GM21529 (cell line): ENCODE measurements around the gene ROR2.

Source experiments
- ATAC-seq: cut with Tn5 transposase; IDR thresholded peaks from one replicate; pipeline ENCODE4 v1.9.1; 2021; ENCODE audit not compliant: unreplicated experiment

ROR2 gene

DNA sequence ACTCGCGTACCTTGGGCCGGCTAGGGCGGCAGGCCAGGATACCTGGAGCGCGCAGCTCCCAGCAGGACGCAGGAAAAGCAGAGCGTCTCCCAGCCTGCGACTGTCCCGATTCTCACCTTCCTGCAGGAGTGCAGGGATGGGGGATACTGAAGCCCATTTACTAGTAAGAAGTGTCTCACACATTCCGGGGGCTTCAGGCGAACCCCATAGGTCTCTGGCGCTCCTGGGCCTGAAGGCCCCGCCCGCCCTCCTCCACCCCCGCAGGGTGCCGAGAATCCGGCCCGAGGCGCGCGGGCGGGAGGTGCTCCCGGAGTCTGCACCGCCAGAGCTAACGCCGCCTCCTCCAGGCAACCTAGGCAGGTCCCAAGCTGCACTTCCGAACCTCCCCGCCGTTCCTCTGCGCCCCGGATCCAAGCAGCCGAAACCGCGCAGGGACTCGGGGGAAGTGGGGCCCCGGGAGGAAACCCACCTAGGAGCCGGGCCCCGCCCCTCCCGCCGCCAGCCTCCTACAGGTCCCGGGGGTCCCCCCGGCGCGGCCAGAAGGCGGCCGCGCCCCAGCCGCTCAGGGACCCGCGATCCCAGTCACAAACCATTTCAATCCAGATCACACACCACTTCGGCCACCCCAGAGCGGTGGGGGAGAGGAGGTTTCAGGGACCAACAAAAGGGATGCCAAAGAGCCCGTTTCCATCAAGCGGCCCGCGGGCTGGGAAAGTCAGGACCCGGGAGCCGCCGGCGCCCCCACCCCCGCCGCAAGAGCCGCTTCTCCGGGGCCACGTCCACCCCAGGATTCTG is 1.2 kb downstream of the ROR2 start:
- no peak for ATAC-seq

DNA sequence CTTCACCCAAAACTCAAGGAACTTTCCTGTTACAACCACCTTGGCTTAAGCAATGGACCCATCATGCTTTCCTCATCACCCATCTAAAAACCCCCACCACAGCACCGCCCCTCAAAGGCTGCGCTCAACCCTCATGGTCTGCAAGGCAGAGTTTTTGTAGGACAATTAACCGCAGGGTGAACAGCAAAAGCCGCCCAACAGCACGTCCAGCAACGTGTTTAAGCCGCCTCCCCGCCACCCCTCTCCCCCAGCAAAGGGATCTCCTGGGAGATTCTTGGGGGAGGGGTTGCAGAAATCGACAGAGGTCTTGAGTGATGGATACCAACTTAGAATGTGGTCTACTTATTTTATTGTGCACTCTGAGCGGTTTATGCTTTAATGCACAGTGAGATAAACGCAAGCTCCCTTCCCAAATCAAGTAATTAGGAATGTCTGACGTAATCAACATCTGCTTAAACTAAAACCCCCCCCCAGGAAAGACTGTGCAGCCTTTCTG is 1.9 kb downstream of the ROR2 start:
- ATAC-seq = no peak

DNA sequence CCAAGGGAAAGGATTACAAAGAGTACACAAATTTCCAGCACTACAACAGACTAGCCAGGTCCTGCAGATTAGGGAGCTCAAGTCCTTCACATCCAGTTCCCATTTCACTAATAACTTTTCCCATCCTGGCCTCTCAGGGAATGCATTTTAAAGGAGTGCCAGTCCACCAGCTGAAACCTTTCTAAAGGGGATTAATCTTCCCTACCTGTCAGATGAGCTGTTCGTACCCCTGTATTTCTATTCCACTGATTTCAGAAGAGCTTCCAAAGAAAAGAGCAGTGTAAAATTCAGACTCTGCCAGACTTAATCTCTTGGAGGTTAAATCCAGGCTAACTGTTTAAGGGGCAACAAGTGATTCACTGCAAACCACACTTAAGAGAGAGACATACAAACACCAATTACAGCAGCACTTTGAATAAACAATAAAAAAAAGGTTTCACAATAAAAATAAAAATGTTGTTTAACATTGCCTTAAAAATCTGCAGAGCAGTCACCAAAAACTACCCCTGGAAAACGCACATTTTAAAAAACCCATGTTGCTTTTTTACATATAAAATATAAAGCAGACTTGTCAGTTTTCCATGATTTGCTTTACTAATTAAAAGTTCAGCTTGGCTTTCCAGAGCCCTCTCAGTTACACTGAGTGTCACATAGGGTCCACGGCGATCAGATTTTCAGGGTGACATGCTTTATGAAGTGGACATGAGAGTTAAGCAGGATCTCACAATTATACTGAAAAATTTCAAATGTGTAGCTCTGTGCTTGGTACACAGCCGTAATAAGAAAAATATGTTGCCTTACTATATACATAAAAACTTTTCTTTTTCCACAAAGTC is 3.2 kb downstream of the ROR2 start:
- no peak for ATAC-seq

DNA sequence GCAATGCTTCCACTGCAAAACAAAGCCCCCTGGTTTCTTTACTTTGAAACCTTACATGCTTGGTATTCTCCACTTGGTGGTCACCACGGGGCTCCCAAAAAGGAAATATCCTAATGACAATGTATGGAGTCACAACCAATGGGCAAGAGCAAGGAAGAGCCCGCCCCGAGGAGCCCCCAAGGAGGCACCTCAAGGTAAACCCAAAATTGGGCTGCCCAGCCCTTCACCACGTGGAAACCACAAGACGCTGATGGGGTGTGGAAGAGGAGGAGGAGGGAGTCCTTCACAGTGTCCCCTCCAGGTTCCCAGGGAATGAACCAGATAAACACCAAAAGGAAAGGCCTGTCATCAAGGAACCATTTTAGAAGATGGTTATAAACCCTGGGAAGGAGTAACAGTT is 3.8 kb downstream of the ROR2 start:
- ATAC-seq = no peak

DNA sequence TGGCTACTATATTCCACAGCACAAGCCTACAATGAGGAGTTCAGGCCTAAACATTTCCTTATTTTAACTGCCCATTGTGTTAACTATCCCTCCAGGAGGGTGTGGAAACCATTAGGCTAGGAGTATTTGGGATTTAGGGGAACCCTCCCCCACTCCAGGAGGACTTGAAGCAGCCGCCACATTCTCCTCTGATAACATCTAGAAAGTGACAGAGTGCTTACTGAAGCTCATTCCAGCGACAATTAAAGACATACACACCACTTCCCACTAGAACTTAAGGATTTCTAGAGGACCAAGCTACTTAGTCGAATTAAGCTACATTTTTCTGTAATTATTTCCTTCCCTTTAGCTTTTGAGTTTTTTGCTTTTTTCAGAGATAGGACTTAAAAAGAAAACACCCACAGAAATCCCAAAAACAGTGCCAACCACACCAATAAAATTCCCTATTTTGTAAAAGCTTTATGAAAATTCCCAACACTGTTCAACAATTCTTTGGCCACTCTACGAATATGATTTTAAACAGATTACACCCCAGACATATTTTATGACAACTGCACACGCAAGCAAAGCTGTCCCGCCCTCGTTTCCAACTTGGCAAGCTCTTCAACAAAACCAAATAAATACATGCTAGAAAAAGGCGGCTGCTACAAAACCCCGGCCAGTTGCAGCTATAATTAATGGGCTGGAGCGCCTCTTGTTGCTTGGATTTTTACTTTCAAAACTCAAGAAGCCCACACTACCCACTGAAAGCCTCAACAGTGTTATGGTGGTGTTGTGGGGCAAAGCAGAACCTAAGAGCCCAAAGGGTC is 4.5 kb downstream of the ROR2 start:
- ATAC-seq = no peak

DNA sequence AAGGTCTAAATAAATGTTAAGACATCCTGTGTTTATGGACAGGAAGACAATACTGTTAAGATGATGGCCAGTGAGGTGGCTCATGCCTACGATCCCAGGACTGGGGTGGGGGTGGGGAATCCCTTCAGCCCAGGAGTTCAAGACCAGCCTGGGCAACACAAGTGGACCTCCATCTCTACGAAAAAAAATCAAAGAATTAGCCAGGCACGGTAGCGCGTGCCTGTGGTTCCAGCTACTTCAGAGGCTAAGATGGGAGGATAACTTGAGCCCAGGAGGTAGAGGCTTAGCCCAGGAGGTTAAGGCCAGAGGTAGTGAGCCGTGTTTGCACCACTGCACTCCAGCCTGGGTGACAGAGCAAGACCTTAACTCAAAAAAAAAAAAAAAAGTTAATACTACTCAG is 5.3 kb downstream of the ROR2 start:
- no peak for ATAC-seq

DNA sequence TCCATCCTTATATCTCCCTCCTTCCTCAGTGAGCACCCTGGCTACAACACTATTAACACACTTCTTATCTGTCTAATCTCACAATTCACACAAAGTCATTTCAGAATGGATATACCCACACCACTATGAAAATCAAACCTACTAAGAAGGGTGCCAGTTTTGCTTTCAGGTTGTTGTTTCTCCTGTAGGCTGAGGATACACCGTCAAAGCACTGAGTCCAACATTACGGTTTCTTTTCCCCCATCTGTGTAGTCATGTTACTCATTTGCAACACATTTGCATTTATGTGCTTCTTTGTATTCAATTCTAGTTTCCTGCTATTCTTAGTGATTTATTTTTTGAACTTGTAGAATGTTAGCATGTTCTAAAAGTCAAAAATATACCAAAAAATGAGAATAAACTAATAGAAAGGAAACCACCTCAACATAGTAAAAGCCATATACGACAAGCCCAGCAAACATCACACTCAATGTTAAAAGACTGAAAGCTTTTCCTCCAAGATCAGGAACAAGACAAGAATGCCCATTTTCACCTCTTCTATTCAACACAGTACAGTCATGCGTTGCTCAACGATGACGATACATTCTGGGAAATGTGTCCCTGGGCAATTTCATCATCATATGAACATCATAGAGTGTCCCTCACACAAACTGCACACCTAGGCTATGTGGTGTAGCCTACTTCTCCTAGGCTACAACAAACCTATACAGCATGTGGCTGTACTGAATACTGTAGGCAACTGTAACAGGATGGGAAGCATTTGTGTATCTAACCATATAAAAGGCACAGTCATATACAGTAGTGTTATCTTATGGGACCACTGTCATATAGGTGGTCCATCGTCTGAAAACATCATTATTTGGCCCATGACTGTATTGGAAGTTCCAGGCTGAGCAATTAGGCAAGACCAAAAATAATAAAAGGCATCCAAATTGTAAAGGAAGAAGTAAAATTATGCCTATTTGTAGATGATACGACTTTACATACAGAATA is 6.3 kb downstream of the ROR2 start:
- no peak for ATAC-seq

DNA sequence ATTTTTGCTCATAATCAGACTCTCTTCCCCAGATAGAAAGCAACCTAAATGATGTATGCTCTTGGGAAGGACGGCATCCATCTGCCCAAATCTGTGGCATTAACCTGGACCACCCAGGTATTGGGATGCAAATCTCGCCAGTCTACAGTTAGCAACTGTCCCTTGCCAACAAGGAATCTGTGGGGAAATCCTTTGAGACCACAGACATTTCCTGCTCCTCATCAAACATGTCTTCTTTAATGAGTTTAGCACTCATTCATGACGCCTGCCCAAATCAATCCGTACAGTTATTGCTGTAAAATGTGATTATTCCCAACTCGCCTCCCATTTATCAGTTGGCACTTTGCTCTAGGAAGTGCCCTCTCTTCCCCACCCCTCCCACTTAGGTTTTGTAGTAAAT is 7.8 kb downstream of the ROR2 start:
- no peak for ATAC-seq

DNA sequence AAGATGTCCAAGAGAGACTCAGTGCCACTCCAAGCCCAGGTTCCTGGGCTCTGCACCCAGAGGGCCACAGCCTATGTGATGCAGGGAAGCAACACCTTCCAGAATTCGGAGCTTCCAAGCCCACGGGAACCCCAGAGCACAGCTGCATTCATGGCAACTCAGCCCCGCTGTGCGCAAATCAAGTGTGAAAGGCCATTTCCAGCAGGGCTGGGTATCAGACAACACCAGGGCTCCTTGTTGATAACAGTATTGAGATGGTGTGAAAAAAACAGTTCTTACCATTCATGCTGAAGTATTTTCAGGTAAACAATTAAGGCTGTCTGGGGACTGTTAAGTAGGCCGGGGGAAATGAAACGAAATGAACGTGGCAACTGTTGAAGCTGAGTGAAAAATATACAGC is 10.1 kb downstream of the ROR2 start:
- ATAC-seq = no peak

DNA sequence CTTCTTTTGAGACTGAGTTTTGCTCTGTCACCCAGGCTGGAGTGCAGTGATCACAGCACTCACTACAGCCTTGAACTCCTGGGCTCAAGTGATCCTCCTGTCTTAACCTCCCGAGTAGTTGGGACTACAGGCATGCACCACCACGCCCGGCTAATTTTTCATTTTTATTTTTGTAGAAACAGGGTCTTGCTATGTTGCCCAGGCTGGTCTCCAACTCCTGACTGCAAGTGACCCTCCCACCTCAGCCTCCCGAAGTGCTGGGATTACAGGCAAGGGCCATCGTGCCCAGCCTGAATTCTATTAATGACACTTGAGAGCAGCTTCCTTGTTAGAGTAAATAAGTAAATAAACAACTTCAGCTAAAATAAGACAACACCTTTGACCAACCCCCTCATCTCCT is 12.3 kb downstream of the ROR2 start:
- no peak for ATAC-seq

DNA sequence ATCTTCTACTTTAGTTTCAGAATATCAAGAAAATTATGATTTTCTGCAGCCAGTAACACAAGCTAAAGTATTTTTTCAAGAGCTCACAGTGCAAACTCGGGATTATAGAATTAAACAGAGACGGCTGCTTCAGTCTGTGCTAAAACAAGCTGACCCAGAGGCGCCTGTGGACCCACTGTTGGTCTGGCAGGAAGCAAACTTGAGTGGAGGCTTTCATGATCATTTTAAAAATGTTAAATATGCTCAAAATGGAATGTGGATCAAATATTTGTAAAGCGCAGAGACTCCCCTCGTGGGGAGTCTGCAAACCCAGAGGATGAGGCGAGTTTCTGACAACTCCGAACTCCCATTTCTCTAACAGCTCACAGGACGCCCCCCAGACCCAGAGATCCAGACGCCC is 13.0 kb downstream of the ROR2 start:
- ATAC-seq = no peak

DNA sequence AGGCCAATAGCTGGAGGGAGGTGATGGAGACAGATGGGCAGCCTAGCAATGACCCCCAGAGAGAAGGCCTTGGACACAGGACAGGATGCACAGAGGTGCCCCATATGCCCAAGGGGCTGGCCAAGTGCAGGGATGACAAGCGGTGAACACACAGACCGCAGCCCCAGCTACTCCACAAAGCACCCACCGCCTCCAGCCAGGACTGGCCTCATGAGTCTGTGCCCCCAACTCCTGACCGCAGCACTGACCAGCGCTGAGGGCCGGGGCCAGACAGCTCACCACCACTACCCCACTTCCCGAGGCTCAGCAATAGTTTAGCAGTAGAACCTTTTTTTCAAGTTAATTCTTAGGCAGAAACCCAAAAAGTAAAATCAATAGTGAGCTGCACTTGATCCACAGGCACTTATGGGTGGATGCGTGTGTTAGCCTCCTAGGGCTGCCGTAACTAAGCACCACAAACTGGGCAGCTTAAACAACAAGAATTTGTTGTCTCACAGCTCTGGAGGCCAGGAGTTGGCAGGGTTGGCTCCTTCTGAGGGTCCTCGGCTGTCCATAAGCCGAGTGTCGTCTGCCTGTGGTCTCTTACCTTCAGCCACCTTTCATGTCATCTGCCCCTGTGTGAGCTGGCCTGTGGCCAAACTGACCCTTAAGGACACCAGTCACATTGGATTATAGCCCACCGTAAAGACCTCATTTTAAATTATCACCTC is 14.1 kb downstream of the ROR2 start:
- ATAC-seq = no peak

DNA sequence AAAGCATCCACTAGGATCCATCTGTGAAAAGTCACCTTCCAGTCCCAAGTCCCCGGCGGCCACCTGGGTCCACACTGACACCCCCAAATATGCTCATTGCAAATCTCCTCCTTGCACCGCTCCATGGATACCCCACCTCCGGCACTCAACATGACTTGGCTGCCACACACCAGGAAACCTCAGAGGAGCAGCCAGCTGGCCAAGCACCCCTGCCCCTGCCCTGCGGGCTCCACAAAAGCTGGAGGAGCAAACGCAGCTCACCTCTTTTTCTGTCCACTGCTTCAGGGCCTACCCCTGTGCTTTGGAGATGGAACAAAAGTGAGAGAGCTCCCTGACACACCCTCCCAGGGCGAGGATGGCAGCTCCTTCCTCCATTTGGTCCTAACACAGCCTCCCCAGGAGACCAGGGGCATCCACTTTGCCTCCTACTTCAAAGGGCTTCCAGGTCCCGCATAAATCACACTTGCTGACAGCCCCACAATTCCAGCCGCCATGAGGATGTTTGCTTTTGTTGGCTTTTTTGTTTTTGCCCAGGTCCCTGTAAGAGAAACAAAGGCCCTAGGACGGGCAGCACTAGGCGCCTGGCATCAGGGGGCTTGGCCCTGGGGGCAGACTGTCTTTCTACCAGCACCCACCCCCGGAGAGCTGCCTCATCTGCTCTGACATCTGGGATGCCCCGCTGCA is 14.8 kb downstream of the ROR2 start:
- no peak for ATAC-seq

DNA sequence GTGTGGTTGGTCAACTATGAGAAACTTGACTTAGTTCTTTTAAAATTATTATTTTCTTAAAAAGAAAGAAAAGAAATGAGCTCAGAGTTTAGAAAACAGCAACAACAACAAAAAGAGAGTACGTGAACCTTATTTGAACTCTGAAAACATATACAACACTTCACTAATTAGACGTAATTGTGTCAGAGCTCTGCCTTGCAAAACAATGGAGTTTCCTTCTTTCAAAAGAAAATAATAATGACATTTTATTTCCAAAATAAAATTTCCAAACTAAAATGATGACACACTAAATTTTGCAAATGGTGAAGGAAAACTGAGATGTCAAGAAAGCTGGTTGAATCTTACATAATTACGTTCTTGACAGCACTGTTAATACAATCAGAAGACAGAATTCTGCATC is 15.4 kb downstream of the ROR2 start:
- ATAC-seq = no peak

DNA sequence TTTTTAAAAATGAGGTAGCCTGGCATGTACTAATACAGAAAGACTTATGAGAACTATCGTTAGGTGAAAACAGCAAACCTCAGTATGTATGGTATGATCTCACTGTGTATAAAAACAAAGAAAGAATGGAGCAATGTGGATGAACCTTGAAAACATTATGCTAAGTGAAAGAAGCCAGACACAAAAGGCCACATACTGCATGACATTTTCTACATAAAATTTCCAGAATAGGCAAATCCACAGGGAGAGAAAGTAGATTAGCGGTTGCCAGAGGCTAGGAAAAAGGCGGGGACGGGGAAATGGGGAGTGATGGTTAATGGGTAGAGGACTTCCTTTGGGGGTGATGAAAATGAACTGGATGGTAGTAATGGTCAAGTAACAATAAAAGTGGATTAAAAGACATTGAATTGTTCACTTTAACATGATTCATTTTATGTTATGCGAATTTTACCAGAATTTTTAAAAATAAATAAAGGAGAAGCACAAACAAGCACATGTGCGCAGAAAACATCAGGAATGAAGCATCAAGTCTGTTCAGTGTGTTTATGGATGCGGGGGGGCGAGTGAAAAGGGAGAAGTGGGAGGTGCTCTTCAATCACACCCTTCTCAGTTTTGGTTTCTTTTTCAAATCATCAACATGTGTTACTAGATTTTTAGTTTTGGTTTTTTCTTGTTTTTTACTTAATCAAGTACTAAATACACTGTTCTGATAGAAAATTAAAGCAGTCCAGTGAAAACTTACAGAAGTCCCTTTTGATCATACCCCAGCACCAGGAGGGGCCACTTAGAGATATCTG is 16.3 kb downstream of the ROR2 start:
- ATAC-seq = no peak

DNA sequence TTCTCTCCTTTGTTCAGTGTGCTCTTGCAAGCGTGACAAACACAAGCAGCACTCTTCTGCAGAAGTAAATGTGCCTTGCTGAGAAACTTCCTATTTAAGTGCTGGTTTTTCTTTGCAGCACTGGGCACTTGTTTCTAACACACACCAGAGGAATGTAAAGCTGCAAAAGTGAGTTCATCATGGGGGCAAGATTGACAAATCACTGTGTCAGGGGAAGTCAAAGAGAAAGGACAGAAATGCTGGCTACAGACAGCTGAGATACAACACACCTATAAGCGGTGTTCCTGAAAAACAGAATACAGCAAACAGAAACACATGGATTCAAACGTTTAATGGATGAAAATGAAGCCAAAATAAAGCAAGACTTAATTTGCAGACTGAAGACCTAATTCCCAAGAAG is 19.6 kb downstream of the ROR2 start:
- no peak for ATAC-seq

DNA sequence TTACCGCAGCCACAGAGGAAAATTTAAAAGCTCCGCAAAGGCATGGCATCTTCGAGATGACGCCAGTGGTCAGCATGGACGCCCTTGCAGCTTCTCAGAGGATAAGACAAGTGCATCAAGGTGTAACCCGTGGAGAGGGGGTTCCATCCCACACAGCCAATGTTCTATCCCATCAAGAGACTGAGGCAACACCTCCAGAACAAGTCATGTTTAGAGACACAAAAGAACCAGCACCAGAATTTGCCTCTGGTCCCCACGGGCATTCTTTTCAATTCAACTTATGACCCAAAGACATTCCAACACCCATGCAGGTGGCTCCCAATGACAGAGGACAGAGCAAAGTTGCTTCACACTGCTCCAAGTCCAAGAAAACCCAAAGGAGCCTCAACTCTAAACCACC is 20.7 kb downstream of the ROR2 start:
- ATAC-seq = no peak

DNA sequence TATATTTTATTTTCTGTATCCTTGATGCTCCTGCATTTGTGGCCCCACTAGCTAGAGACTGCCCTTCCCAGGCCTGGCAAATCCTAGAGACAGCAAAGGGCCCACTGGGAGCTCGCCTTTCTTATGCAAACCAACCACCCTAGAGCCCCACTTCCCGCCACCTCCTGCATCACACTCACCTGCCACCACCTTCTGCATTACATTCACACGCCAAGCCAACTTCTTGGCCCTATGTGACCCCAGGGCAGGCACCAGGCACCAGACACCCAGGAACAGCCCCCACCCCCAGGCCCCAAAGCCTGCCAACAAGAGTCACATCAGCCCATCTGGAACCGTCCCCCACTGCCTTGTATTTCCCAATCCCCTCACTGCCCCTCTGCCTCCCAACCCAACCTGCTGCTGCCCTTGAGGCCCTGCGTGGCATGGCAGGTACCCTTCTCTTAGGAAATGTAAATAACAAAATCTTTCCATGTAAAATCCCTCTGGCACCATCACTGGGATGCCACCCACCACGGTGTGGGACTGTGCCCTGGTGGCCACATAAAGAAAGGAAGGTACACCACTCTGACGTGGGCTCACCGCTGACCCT is 22.0 kb downstream of the ROR2 start:
- ATAC-seq = no peak
